UCSD-AML1 (cell line): ENCODE measurements around the gene ROPN1B.
"Not testable (repeated sequence)": the region's sequence is repeated elsewhere in the genome, so short reads cannot be mapped to it uniquely, and the experiment has no call there.

Experiments used
- DNase-seq: peaks from one replicate; lab custom pipeline; 2025; ENCODE audit not compliant: unreplicated experiment; lab: John Stamatoyannopoulos, UW

Gene ROPN1B

DNA sequence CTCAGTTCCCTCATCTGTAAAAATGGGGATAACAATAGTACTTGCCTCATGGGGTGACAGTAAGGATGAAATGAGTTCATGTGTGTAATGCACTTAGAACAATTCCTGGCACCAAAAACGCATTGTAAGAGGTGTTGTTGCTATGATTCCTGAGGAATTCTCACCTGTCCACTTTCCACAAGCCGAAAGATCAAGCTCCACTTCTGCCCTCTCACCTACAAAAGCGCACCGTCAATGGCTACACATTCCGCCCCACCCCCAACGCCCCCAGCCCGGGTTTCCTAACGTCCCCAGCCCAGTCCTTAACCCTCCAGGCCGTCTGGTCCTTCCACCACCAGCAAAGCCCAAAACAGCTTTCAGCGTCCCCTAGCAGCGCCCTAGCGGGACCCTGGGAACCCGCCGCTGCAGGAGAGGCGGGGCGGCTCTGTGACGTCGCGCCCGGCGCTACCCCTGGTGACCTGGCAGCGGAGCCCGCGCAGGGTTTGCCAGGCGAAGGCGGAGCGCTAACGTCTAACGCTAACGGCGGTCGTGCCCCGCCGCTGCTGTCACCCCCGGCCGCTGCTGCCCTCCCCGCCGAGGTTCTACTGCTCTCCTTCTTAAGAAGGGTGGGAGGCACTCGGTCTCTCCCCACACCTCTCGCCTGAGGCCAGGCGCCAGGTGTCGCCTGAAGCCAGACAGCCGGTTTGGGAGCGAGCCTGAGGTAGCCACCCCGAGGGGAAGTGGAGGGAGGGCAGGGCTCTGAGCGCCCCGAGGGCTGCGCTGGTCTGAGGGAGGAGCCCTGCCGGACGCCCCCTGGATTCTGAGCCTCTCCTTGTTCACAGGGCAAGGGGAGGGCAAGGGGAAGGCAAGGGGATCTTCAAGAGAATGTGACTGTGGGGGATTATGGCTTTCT lies at the start of gene ROPN1B:
TSS of gene ROPN1B (plus strand) at position 478 of the 892 bp plus-strand sequence. CDS start 2,877 bp downstream, outside the sequence.
- not testable (repeated sequence) for DNase-seq

- not testable (repeated sequence) for DNase-seq
These were observed 48.8 kb upstream of the ROPN1B start for GRCh38 chr3:125920191-125920590.

- not testable (repeated sequence) for DNase-seq
These were observed 48.2 kb upstream of the ROPN1B start for GRCh38 chr3:125920751-125921279.

DNA sequence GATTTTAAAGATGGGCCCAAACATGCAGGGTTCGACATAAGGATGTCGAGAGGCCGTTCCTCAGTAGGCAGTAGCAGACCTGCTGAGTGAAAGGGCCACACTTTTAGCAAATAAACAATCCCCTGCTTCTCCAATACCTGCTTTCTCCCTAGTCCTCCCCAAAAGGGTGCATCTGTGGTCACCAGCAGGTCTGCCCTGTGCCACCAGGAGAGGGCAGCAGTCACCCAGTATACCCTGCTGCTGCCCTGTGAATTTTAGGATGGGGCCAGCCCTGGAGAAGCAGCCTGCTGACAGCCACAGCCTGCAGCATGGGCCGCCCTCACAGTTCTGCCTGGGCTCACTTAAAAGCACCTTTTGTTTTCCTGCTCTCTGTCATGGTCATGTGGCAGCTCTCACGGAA lies 47.3 kb upstream of the ROPN1B start:
- peak; percentile 35 for DNase-seq

DNA sequence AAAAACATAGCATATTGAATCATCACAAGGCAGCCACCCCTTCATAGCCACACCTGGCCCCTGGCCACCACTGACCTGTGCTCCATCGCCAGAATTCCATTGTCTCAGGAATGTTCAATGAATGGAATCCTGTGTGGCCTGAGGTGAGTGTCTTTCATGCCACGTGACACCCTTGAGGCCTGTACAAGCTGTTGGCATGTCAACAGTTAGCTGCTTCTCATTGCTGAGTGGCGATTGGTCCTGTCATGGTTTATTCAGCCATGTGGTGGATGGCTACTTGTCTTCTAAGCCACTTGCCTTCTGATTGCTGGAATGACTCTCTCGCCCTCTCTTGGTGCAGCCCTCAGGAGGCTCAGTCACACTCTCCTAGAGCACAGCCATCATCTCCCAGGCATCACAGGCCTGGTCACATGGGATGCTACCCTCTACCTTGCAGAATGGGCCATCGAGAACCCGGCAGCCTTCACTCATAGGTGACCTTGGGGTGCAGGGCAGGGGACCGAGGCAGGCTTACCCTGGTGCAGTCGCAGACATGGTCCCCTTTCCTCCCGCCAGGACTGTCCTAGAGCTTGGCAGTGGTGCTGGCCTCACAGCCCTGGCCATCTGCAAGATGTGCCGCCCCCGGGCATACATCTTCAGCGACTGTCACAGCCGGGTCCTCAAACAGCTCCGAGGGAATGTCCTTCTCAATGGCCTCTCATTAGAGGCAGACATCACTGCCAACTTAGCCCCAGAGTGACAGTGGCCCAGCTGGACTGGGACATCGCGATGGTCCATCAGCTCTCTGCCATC lies 45.5 kb upstream of the ROPN1B start:
- not testable (repeated sequence) for DNase-seq

- not testable (repeated sequence) for DNase-seq
These were observed 44.7 kb upstream of the ROPN1B start for GRCh38 chr3:125924276-125924675.

GRCh38 chr3:125925727-125926126 lies 43.3 kb upstream of the ROPN1B start:
- not testable (repeated sequence) for DNase-seq

DNA sequence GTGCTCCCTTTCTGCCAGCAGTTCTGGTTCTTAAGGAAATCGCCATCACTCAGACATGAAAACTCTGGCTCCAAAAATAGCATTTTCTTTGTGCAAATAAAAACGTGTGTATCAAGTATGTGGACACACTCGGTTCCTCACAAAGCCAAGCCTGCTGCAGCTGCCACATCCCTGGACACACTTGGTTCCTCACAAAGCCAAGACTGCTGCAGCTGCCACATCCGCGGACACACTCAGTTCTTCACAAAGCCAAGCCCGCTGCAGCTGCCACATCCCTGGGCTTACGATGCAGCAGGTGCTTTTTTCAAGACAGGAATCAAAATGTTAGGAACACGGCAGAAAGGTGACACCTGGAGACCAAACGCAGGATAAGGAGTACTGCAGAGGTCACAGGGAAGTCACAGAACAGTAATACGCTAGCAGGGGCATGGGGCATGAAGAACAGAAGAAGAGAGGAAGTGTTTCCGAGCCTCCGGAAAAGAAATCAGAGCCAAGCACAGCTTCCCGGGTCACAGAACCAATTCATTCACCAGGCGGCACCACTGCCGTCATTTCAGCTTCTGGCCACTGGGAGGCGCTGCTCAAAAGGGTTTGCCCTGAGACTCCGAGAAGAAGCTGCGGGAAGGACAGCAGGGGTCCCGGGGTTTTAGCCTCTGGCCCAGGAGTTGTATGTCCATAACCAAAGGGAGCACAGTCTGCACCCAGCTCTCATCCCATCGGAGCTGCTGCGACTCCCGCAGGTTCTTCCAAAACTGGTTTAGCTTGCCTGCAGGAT lies 40.0 kb upstream of the ROPN1B start:
- peak; percentile 48 for DNase-seq

DNA sequence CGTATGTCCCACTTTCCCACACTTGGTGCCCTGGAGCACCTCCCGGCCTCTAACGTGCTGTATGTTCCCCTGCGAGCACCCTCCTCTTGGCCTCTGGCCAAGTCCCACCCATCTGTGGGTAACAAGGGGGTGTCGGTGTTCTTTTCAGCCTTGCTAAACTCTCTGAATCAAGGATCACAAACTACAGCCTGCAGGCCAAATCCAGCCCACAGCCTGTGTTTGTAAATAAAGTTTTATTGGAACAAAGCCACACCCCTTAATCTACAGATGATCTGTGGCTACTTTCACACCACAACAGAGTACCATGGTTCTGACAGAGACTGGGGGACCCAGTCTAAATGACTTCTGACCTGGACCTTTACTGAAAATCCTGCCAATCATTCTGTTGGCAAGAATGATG lies 39.2 kb upstream of the ROPN1B start:
- DNase-seq: not testable (repeated sequence)

- not testable (repeated sequence) for DNase-seq
These were observed 37.6 kb upstream of the ROPN1B start for GRCh38 chr3:125931355-125931880.

DNA sequence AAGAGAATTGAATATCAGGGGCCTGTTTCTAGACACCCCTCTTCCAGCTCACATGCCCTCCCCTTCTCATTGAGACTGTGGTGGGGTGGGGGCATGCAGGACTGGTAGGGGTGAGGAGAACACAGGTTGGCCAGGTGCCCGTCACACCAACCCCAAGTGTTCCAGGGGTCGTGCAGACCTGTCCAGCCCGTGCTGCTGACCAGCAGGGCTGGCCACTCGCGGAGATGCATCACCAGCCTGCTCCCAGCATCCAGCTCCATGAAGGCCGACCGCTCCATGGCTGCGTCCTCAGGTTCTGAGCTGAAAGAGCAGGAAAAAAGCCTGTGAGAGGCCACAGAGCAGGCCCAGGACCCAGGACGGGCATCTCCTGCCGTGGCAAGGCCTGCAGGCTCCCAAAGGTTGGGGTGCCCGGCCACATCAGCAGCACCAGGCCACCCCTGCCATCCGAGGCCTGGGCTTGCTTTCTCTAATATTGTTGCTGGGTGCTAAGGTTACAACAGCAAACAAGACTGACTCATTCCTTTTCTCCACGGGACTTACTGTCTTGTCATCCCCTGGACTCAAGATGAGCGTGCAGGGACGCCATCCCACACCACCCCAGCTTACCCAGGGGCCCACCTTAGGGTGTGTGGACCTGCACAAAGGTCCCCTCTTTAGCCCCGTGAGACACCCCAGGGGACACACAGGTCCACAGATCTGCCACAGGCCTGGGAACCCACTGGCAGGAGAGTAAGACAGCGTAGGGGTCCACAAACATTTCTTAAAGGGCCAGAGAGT lies 35.4 kb upstream of the ROPN1B start:
- DNase-seq: not testable (repeated sequence)

DNA sequence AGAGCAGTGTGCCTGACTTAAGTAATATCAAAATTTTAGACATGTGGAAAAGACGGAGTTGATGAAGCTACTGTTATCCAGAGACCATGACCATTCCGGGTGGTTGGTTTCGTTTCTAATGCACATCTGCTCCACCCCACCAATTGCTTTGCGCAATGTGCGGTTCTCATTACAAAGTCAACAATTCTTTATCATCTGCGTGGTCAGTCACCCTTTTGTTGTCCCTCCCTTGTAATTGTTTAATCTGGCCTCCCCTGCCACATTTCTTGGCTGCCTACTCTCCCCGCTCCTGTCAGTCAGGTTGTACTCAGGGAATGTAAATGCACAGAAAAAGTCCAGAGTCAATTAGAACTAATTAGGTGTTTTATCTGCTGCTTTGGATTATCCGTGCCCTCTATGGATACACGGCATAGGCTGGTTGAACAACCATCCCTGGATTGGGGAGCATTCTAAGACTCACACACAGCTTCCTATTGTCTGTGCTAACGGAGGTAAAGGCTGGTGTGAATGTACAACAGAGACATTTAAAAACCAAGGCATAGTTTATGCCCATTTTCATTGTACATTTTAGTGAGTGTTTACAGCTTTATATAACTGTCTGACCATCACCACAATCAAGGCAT lies 33.6 kb upstream of the ROPN1B start:
- not testable (repeated sequence) for DNase-seq

DNA sequence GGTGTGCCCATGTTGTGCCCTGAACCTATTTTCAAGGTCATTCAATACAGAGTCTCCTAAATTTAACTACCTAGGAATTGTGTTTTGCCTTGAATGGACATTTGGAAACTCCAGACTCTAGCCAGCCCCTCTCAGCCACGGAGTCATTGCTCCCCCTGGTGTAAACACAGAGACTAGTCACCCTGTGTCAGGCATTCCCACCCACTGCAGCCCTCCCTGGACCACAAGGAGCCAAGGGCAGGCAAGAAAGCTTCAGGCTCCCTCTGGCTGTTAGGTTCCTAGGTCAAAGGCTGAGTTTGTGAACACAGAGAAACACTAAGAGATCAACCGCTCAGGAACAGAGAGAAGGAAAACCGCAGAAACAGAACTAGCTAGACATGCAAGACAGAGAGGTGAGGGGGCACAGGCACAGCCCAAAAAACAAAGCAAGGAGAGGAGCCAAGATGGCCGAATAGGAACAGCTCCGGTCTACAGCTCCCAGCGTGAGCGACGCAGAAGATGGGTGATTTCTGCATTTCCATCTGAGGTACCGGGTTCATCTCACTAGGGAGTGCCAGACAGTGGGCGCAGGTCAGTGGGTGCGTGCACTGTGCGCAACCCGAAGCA lies 32.7 kb upstream of the ROPN1B start:
- DNase-seq: not testable (repeated sequence)

GRCh38 chr3:125936891-125937290 lies 32.1 kb upstream of the ROPN1B start:
- DNase-seq: not testable (repeated sequence)

DNA sequence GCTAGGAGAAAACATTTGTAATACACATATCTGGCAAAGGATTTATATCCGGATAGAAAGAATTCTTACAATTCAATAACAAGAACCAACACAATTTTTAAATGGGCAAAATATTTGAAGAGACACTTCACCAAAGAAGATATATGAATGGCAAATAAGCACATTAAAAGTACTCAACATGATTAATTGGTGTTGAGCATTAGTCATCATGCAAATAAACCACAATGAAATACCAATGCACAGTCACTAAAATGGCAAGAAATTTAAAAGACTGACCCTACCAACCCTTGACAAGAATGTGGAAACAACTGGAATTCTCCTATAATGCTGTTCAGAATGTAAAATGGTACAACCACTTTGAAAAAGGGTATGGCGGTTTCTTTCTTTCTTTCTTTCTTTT lies 21.2 kb upstream of the ROPN1B start:
- not testable (repeated sequence) for DNase-seq

- not testable (repeated sequence) for DNase-seq
These were observed 20.1 kb upstream of the ROPN1B start for GRCh38 chr3:125948901-125949300.

DNA sequence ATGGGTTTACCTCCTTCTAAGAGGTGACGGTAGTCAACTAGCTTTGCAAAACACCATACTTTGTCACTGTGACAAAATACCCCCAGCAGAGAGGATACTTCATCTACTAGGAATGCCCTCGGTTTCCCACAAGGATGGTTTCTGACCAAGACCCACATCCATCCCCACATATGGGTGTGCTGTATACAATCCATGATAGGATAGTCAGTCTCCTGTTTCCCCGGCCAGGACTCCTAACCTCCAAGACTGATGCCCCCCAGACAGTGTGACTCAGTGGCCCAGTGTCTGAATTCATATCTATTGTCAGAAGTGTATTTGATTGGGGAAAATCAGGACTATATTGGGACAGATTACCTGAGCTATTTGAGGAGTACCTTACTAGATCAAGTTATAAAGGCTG lies 17.8 kb upstream of the ROPN1B start:
- not testable (repeated sequence) for DNase-seq

DNA sequence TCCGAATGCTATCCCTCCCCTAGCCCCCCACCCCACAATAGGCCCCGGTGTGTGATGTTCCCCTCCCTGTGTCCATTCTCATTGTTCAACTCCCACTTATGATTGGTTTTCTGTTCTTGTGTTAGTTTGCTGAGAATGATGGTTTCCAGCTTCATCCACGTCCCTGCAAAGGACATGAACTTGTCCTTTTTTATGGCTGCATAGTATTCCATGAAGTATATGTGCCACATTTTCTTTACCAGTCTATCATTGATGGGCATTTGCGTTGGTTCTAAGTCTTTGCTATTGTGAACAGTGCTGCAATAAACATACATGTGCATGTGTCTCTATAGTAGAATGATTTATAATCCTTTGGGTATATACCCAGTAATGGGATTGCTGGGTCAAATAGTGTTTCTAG lies 12.0 kb upstream of the ROPN1B start:
- DNase-seq: not testable (repeated sequence)
